Fibroblast of villous mesenchyme (primary cell): ENCODE measurements around the gene NBAS. TPM values are rescaled to one million over a fixed set of nuclear protein-coding genes. Genes with fewer than 3 reads are reported as not detected.
A peak's percentile ranks its signal among the peaks of the same experiment; 100 is the strongest.
"Not testable (repeated sequence)": the region's sequence is repeated elsewhere in the genome, so short reads cannot be mapped to it uniquely, and the experiment has no call there.

Source experiments
- DNase-seq: peaks from one replicate; pipeline ENCODE4 v3.0.0-alpha.2; 2010; ENCODE audit warnings: low read depth
- H3K4me3 ChIP-seq: 2 replicates; pipeline ENCODE4 v1.5.1; 2011; ENCODE audit warnings: low read depth, mild to moderate bottlenecking, low read length
- CTCF ChIP-seq: IDR thresholded peaks from 2 replicates; pipeline ENCODE4 v1.5.1; 2012; ENCODE audit warnings: low read depth, mild to moderate bottlenecking, low read length; ENCODE audit not compliant: insufficient read depth
- total RNA-seq: library from RNA; depleted of rRNA; stranded (reverse); fragments of >200 nt; gene quantifications from 2 replicates; pipeline ENCODE4 v1.2.3, GENCODE V29; 2012

The NBAS gene
- total RNA-seq, 1 donor, result 109 TPM

GRCh38 chr2:15346624-15347023 lies 214.5 kb downstream of the NBAS start:
- H3K4me3 ChIP-seq, result no peak overlapping the region
- TF ChIP-seq CTCF, result no peak
- DNase-seq, result no peak

- TF ChIP-seq CTCF, result no peak
- H3K4me3 ChIP-seq, result no peak overlapping the region
- DNase-seq, result no peak
These were observed 223.0 kb downstream of the NBAS start for GRCh38 chr2:15337996-15338666.

GRCh38 chr2:15334644-15335326 lies 226.3 kb downstream of the NBAS start:
- no peak overlapping the region for H3K4me3 ChIP-seq
- no peak for TF ChIP-seq CTCF
- peak; percentile 26 for DNase-seq

- DNase-seq, result no peak
- no peak overlapping the region for H3K4me3 ChIP-seq
- no peak for TF ChIP-seq CTCF
These were observed 229.3 kb downstream of the NBAS start for GRCh38 chr2:15331787-15332186.

GRCh38 chr2:15325296-15325695 lies 235.8 kb downstream of the NBAS start:
- no peak for DNase-seq
- H3K4me3 ChIP-seq, result no peak overlapping the region
- no peak for TF ChIP-seq CTCF

GRCh38 chr2:15323227-15323626 lies 237.9 kb downstream of the NBAS start:
- DNase-seq, result no peak
- H3K4me3 ChIP-seq, result no peak overlapping the region
- no peak for TF ChIP-seq CTCF

- H3K4me3 ChIP-seq, DNase-seq: not testable (repeated sequence)
These were observed 239.7 kb downstream of the NBAS start for GRCh38 chr2:15321481-15321880.
